WERI-Rb-1 (cell line): ENCODE measurements around the gene TMEM164.

Experiments
- DNase-seq: peaks from one replicate; pipeline ENCODE4 v3.0.0-alpha.2; 2020
- H3K27ac ChIP-seq: fragments of 250-450 bp; sonication (Bioruptor Pico); 2 replicates; pipeline ENCODE4 v1.5.1; 2020; ENCODE audit warnings: mild to moderate bottlenecking, moderate library complexity
- H3K27me3 ChIP-seq: fragments of 250-450 bp; sonication (Bioruptor Pico); 2 replicates; pipeline ENCODE4 v1.5.1; 2021; ENCODE audit warnings: mild to moderate bottlenecking, low read depth, moderate library complexity; ENCODE audit not compliant: insufficient read depth, severe bottlenecking
- H3K36me3 ChIP-seq: fragments of 250-450 bp; sonication (Bioruptor Pico); 2 replicates; pipeline ENCODE4 v1.5.1; 2020; ENCODE audit warnings: mild to moderate bottlenecking, moderate library complexity
- H3K4me3 ChIP-seq: 2 replicates; pipeline ENCODE4 v1.5.1; 2011; ENCODE audit warnings: low read depth, mild to moderate bottlenecking, control low read depth, low read length
- H3K9me3 ChIP-seq: fragments of 250-450 bp; sonication (Bioruptor Pico); 2 replicates; pipeline ENCODE4 v1.5.1; 2021; ENCODE audit warnings: mild to moderate bottlenecking, moderate library complexity; ENCODE audit not compliant: severe bottlenecking
- CTCF ChIP-seq: IDR thresholded peaks from 2 replicates; pipeline ENCODE4 v1.5.1; 2011; ENCODE audit warnings: low read depth, mild to moderate bottlenecking, control low read depth, inconsistent platforms, low read length

The TMEM164 gene

GRCh38 chrX:109990582-109991276 lies 12.2 kb upstream of the TMEM164 start:
- Histone ChIP-seq H3K4me3 (no peak overlapping the region), H3K27me3 (no peaks in the 10 kb centered on the region)
- no peak for TF ChIP-seq CTCF

DNA sequence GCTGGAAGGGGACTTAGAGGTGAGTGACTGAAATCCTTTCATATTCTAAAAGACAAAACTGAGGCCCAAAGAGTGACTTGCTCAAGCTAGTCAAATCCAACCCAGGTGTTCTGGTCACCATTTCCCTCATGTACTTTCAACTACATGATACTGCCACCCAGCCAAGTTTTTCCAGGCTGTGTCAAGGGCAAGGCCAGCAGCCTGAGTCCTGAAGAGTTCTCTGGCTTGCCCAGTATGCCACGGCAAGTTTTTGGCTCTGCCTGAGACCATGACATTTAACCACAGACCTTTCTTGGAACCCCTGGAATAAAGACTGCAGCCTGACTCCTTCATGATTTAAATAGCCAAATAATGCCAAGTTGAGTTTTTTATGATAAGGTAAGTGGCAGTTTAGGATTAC lies 10.7 kb upstream of the TMEM164 start:
- no peaks in the 10 kb centered on the region for H3K27me3 ChIP-seq
- no peaks in the 10 kb centered on the region for H3K36me3 ChIP-seq
- no peak for DNase-seq
- no peak overlapping the region for H3K4me3 ChIP-seq
- H3K27ac ChIP-seq, result no peak overlapping the region
- no peaks in the 10 kb centered on the region for H3K9me3 ChIP-seq
- TF ChIP-seq CTCF, result no peak

More at GRCh38 chrX:109990582-109991276, 12.2 kb upstream of the TMEM164 start:
- H3K27ac ChIP-seq, result no peak overlapping the region
- no peaks in the 10 kb centered on the region for H3K36me3 ChIP-seq
- H3K9me3 ChIP-seq, result no peaks in the 10 kb centered on the region
- no peak for DNase-seq

DNA sequence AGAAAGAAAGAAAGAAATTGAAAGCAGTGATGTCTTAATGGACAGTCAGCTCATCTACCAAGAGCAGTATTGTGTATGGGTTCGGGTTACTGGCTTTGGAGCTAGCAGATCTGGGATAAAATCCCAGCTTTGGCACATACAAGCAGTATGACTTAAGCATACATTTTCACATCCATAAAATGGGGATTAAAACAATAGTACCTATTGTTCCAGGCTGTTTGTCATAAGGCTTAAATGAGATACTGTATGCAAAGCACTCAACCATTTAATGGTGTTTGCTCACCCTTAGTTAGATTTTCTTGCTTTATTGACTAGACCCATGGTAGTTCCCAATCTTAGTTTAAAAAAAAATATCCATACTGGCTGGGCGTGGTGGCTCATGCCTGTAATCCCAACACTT lies 7.8 kb upstream of the TMEM164 start:
- Histone ChIP-seq H3K9me3 (no peaks in the 10 kb centered on the region), H3K27me3 (no peaks in the 10 kb centered on the region), H3K27ac (no peak overlapping the region), H3K36me3 (no peaks in the 10 kb centered on the region), H3K4me3 (no peak overlapping the region)
- no peak for DNase-seq
- TF ChIP-seq CTCF, result no peak

GRCh38 chrX:109997786-109998452 lies 5.0 kb upstream of the TMEM164 start:
- no peaks in the 10 kb centered on the region for H3K36me3 ChIP-seq
- H3K27ac ChIP-seq, result no peak overlapping the region
- no peaks in the 10 kb centered on the region for H3K27me3 ChIP-seq
- TF ChIP-seq CTCF, result no peak
- no peaks in the 10 kb centered on the region for H3K9me3 ChIP-seq
- H3K4me3 ChIP-seq, result no peak overlapping the region
- no peak for DNase-seq

GRCh38 chrX:110000000-110000399 lies 2.9 kb upstream of the TMEM164 start:
- Histone ChIP-seq H3K27ac (no peak overlapping the region), H3K27me3 (no peaks in the 10 kb centered on the region), H3K36me3 (peaks cover 6% of the 10 kb centered on the region; the same call in 1 of the 2 replicates), H3K4me3 (no peak overlapping the region), H3K9me3 (no peaks in the 10 kb centered on the region)
- TF ChIP-seq CTCF, result no peak
- no peak for DNase-seq
